ENCODE results near the gene TMEM170A.

DNA sequence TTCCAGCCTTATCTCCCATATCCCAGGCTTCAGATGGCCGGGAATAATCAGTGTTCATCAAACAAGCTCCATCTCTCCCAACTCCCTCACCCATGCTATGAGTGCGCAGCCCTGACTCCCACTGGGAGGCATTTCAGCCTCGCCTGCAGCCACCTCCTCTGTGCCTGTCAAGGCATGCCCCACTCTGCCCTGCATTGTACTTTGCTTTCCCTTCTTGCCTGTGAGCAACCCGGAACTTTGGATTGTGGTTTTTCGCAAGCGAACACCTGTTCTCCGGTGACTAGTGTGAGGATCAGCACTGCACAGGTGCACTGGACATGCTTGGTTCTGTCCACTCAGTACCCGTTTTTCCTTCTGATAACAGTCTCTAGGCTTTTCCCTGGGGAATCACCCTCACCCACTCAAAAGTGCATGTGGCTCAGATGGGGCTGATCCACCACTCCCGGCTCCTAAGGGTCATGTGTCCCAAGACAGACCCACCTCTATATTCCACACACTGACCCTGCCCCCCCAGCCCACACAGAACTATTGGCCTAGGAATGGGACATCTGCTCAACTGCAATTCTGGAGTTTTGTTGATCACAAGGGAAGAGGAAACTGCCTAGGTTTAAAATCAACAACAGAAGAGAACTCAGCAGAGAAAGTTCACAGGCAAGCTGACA lies 21.7 kb upstream of the TMEM170A start:
- no peak for TF ChIP-seq CTCF (IDR thresholded peaks at IDR 0.05; ENCODE audit: poor library complexity)
- no peak for TF ChIP-seq EZH2 (IDR thresholded peaks at IDR 0.05; ENCODE audit: borderline replicate concordance)
